Activated naive CD4-positive, alpha-beta T cell (primary cell): ENCODE results near the gene TRMT61A.
"Not testable (repeated sequence)": the region's sequence is repeated elsewhere in the genome, so short reads cannot be mapped to it uniquely, and the experiment has no call there.

Experiments
- DNase-seq, 4 experiments: peaks; one replicate each; lab custom pipeline; 2025; lab: John Stamatoyannopoulos, UW

Gene TRMT61A

GRCh38 chr14:103508521-103509329 lies 20.3 kb upstream of the TRMT61A start:
- no peak for DNase-seq

GRCh38 chr14:103509864-103510723 lies 18.9 kb upstream of the TRMT61A start:
- DNase-seq: no peak

GRCh38 chr14:103510724-103511693 lies 18.0 kb upstream of the TRMT61A start:
- DNase-seq: no peak

GRCh38 chr14:103512180-103512579 lies 16.8 kb upstream of the TRMT61A start:
- DNase-seq: not testable (repeated sequence)

- DNase-seq: no peak
Observed at GRCh38 chr14:103512701-103513611, 16.0 kb upstream of the TRMT61A start.

- DNase-seq: no peak
Observed at GRCh38 chr14:103514596-103515421, 14.2 kb upstream of the TRMT61A start.

GRCh38 chr14:103516426-103517173 lies 12.4 kb upstream of the TRMT61A start:
- no peak for DNase-seq

GRCh38 chr14:103517174-103517566 lies 11.8 kb upstream of the TRMT61A start:
- no peak for DNase-seq

GRCh38 chr14:103517721-103518421 lies 11.1 kb upstream of the TRMT61A start:
- no peak for DNase-seq

GRCh38 chr14:103518422-103519042 lies 10.5 kb upstream of the TRMT61A start:
- peak in 2 of 4 experiments; percentile 41 to 58 for DNase-seq

GRCh38 chr14:103519043-103519836 lies 9.8 kb upstream of the TRMT61A start:
- DNase-seq: no peak

- DNase-seq: no peak
Observed at GRCh38 chr14:103519837-103520212, 9.2 kb upstream of the TRMT61A start.

GRCh38 chr14:103520269-103520656 lies 8.7 kb upstream of the TRMT61A start:
- no peak for DNase-seq

- DNase-seq: peak in 2 of 4 experiments; percentile 39 to 58
Observed at GRCh38 chr14:103520657-103521437, 8.1 kb upstream of the TRMT61A start.

GRCh38 chr14:103521438-103521950 lies 7.5 kb upstream of the TRMT61A start:
- no peak for DNase-seq

- DNase-seq: peak in 1 of 4 experiments; percentile 11
Observed at GRCh38 chr14:103521951-103522563, 6.9 kb upstream of the TRMT61A start.
